ENCODE results near the gene SOX8.

Gene SOX8

DNA sequence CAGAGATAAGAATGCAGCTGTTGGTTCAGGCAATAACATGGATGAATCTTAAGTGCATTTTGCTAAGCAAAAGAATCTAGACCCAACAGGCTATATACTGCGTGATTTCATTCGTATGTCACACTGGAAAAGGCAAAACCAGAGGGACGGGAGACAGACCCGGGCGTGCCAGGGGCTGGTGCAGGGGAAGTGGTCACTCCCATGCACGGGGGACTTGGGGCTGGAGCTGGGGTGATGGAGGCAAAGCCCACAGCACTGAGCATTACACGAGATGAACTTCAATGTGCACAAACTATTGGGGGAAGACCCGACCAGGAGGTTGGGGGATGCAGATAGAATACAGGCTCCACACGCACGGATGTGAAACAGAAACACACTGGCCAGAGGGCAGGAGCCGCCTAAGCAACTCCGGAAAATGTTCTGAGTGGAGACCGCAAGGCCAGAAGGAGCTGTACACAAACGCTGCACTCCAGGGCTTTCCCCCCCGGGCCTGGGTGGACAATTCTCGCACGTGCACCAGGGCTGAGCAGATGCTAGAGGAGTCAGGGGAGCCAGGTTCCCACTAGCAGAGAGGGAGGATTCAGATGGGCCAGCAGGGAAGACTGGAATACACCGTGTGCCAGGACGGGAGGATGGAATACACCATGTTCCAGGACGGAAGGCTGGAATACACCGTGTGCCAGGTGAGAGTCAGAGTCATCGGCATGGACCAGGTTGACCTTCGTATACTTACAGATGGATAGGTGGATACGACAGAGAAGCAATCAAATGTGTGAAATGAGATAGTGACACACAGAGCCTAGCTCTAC is 22.1 kb upstream of the SOX8 start:
- Histone ChIP-seq H3K36me3 (ENCODE audit: low read length) (no peaks in the 10 kb centered on the region), H3K27me3 (ENCODE audit: low read length) (no peaks in the 10 kb centered on the region), H3K27ac (ENCODE audit: low read depth, low read length) (no peak overlapping the region), H3F3A (ENCODE audit: insufficient read depth) (no peaks in the 10 kb centered on the region), H3K4me2 (ENCODE audit: low read depth, low read length, poor library complexity, severe bottlenecking) (no peak overlapping the region), H2AFZ (ENCODE audit: low read depth, low read length, severe bottlenecking) (no peak overlapping the region), H3K9ac (ENCODE audit: low read length) (no peak overlapping the region), H3K9me2 (replicated peaks; ENCODE audit: insufficient read depth, low read length) (no peaks in the 10 kb centered on the region), H3K9me3 (ENCODE audit: insufficient read depth, low read length) (no peaks in the 10 kb centered on the region), H3K79me2 (ENCODE audit: insufficient read depth, low read length) (no peaks in the 10 kb centered on the region), H4K20me1 (ENCODE audit: low read depth, low read length) (no peaks in the 10 kb centered on the region), H3K4me3 (ENCODE audit: insufficient read depth, low read length, poor library complexity, severe bottlenecking) (no peak overlapping the region)
- no peak for TF ChIP-seq EZH2phosphoT487 (conservative IDR thresholded peaks at IDR 0.05; ENCODE audit: low read length)
- TF ChIP-seq, protein P1, sequence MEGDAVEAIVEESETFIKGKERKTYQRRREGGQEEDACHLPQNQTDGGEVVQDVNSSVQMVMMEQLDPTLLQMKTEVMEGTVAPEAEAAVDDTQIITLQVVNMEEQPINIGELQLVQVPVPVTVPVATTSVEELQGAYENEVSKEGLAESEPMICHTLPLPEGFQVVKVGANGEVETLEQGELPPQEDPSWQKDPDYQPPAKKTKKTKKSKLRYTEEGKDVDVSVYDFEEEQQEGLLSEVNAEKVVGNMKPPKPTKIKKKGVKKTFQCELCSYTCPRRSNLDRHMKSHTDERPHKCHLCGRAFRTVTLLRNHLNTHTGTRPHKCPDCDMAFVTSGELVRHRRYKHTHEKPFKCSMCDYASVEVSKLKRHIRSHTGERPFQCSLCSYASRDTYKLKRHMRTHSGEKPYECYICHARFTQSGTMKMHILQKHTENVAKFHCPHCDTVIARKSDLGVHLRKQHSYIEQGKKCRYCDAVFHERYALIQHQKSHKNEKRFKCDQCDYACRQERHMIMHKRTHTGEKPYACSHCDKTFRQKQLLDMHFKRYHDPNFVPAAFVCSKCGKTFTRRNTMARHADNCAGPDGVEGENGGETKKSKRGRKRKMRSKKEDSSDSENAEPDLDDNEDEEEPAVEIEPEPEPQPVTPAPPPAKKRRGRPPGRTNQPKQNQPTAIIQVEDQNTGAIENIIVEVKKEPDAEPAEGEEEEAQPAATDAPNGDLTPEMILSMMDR (IDR thresholded peaks at IDR 0.05; ENCODE audit: insufficient read depth, low read length, poor library complexity, severe bottlenecking): no peak

- TF ChIP-seq, protein P1 (IDR thresholded peaks at IDR 0.05; ENCODE audit: insufficient read depth, low read length, poor library complexity, severe bottlenecking): no peak
- TF ChIP-seq EZH2phosphoT487 (conservative IDR thresholded peaks at IDR 0.05; ENCODE audit: low read length): no peak
- H3K4me3 ChIP-seq (ENCODE audit: insufficient read depth, low read length, poor library complexity, severe bottlenecking): no peak overlapping the region
- no peaks in the 10 kb centered on the region for H3K9me3 ChIP-seq (ENCODE audit: insufficient read depth, low read length)
- no peak overlapping the region for H3K4me2 ChIP-seq (ENCODE audit: low read depth, low read length, poor library complexity, severe bottlenecking)
- no peak overlapping the region for H2AFZ ChIP-seq (ENCODE audit: low read depth, low read length, severe bottlenecking)
- no peaks in the 10 kb centered on the region for H3K79me2 ChIP-seq (ENCODE audit: insufficient read depth, low read length)
- no peaks in the 10 kb centered on the region for H3F3A ChIP-seq (ENCODE audit: insufficient read depth)
- H3K36me3 ChIP-seq (ENCODE audit: low read length): no peaks in the 10 kb centered on the region
- H3K27ac ChIP-seq (ENCODE audit: low read depth, low read length): no peak overlapping the region
- no peaks in the 10 kb centered on the region for H3K27me3 ChIP-seq (ENCODE audit: low read length)
- no peak overlapping the region for H3K9ac ChIP-seq (ENCODE audit: low read length)
- no peaks in the 10 kb centered on the region for H4K20me1 ChIP-seq (ENCODE audit: low read depth, low read length)
- H3K9me2 ChIP-seq (replicated peaks; ENCODE audit: insufficient read depth, low read length): no peaks in the 10 kb centered on the region
Observed at GRCh38 chr16:962366-962765, 19.2 kb upstream of the SOX8 start.

GRCh38 chr16:962901-963814 is 18.4 kb upstream of the SOX8 start:
- no peaks in the 10 kb centered on the region for H3K36me3 ChIP-seq (ENCODE audit: low read length)
- no peaks in the 10 kb centered on the region for H3F3A ChIP-seq (ENCODE audit: insufficient read depth)
- H3K27ac ChIP-seq (ENCODE audit: low read depth, low read length): no peak overlapping the region
- no peak overlapping the region for H3K4me2 ChIP-seq (ENCODE audit: low read depth, low read length, poor library complexity, severe bottlenecking)
- no peak overlapping the region for H2AFZ ChIP-seq (ENCODE audit: low read depth, low read length, severe bottlenecking)
- no peak for TF ChIP-seq EZH2phosphoT487 (conservative IDR thresholded peaks at IDR 0.05; ENCODE audit: low read length)
- TF ChIP-seq, protein P1 (IDR thresholded peaks at IDR 0.05; ENCODE audit: insufficient read depth, low read length, poor library complexity, severe bottlenecking): no peak
- H3K79me2 ChIP-seq (ENCODE audit: insufficient read depth, low read length): no peaks in the 10 kb centered on the region
- no peaks in the 10 kb centered on the region for H3K27me3 ChIP-seq (ENCODE audit: low read length)
- H3K9ac ChIP-seq (ENCODE audit: low read length): no peak overlapping the region
- no peaks in the 10 kb centered on the region for H3K9me2 ChIP-seq (replicated peaks; ENCODE audit: insufficient read depth, low read length)
- no peaks in the 10 kb centered on the region for H3K9me3 ChIP-seq (ENCODE audit: insufficient read depth, low read length)
- no peaks in the 10 kb centered on the region for H4K20me1 ChIP-seq (ENCODE audit: low read depth, low read length)
- H3K4me3 ChIP-seq (ENCODE audit: insufficient read depth, low read length, poor library complexity, severe bottlenecking): no peak overlapping the region

Data from SU-DHL-6 (cell line).